C4-2B (cell line): ENCODE results near the gene AAK1.

Source experiments
- CTCF ChIP-seq: fragments of 450-650 bp; conservative IDR thresholded peaks from 2 replicates; pipeline ENCODE4 v1.5.1; 2017; ENCODE audit warnings: mild to moderate bottlenecking
- ZFX ChIP-seq: fragments of 450-650 bp; IDR thresholded peaks from 2 replicates; pipeline ENCODE4 v1.6.1; 2017

GRCh38 chr2:69615969-69616368 lies 27.6 kb downstream of the AAK1 start:
- TF ChIP-seq CTCF (no peak), ZFX (no peak)
